GM21423 (cell line): ENCODE results near the gene SLC31A2.
"Not testable (repeated sequence)": the region's sequence is repeated elsewhere in the genome, so short reads cannot be mapped to it uniquely, and the experiment has no call there.

Experiments
- ATAC-seq: cut with Tn5 transposase; IDR thresholded peaks from one replicate; pipeline ENCODE4 v1.9.1; 2021; ENCODE audit warnings: mild to moderate bottlenecking, moderate library complexity; ENCODE audit not compliant: unreplicated experiment

SLC31A2 gene

DNA sequence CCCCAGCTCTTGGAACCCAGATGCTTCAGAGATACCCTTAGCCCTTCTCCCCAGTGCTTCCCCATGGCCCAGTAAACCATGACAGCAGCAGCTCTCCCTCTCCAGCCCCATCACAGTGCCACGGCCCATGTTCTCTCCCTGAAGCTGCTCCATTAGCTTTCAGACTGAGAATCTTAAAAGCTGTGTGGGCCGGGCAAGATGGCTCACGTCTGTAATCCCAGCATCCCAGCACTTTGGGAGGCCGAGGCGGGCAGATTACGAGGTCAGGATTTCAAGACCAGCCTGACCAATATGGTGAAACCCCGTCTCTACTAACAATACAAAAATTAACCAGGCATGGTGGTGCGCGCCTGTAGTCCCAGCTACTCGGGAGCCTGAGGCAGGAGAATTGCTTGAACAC, 1.2 kb upstream of the SLC31A2 start:
- not testable (repeated sequence) for ATAC-seq

DNA sequence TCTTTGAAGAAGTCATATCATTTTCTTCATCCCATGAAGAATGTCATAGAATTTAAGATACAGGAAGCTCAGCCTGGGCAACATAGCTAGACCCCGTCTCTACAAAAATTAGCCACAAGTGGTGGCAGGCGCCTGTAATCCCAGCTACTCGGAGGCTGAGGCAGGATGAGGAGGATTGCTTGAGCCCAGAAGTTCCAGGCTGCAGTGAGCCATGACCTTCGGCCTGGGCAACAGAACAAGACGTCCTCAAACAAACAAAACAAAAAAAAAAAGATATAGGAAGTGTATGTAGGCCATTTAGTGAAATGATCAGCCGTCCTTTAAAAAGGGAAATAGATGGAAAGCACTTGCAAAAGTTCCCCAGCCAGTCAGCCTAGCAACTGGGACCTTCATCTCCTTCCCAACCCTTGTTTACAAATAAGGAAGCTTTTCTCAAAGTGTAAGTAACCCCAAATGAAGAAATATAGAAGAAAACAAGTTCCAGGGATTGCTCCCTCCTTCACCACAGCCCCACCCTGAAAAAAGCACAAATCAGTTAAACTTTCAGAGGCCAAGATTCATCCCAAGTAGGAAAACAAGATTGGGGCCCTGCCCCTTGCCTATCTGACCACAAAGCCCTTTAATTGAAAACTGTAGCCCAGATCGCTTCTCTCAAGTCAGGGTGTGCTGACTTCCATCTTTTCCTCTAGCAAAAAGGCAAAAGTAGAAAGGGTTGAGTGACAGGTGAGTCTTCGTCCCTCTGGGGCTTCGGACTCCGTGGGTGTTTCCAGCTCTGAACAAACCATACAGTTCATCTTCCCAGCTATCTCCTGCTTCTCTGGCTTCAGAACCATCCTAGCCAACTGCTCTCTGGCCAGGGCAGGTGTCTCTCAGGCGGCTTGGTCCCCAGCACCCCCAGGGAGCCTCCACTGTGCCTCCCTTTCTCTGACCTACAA, 1.2 kb downstream of the SLC31A2 start:
- ATAC-seq: no peak

DNA sequence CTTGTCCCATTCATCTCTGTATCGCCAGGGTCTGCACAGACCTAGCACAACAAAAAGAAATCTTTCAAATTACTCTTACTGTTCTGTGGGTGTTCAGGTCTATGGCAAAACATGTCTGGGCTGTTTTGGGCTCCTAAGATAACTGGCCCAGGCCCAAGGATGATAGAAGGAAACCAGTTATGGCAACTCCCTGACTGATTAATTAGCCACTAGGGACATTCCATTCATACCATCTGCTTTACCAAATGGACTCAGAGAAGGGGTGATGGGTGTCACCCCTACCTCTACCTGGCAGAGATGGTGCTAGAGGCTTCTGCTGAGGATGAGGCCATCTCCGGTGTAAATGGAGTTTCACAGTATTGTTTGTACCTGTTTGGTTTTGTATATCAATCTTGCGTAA, 1.9 kb downstream of the SLC31A2 start:
- no peak for ATAC-seq

GRCh38 chr9:113153599-113153998, 2.8 kb downstream of the SLC31A2 start:
- no peak for ATAC-seq

DNA sequence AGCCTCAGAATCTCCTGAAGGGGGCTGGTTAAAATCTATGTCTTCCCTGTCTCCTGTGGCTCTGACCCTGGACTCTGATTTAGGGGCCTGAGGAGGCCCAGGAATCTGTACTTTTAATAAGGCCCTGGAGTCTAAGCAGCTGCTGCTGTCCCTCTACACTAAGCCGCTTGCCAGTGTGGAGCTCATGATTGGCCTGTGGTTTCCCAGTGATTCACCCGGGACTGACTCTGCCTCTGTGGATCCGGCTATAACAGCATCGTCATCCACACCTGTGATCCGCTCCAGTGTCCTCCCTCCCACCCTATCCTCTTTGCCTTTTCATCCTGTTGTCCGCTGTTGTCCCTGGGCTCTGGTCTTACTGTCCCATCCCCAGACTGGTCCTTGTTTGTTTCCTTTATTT, 3.7 kb downstream of the SLC31A2 start:
- ATAC-seq: no peak

GRCh38 chr9:113154946-113155345, 4.1 kb downstream of the SLC31A2 start:
- ATAC-seq: no peak

GRCh38 chr9:113155911-113156588, 5.2 kb downstream of the SLC31A2 start:
- ATAC-seq: no peak

- no peak for ATAC-seq
These were observed 6.1 kb downstream of the SLC31A2 start for GRCh38 chr9:113156880-113157279.

- no peak for ATAC-seq
These were observed 7.6 kb downstream of the SLC31A2 start for GRCh38 chr9:113158446-113158845.

- no peak for ATAC-seq
These were observed 9.8 kb downstream of the SLC31A2 start for GRCh38 chr9:113160571-113160970.

DNA sequence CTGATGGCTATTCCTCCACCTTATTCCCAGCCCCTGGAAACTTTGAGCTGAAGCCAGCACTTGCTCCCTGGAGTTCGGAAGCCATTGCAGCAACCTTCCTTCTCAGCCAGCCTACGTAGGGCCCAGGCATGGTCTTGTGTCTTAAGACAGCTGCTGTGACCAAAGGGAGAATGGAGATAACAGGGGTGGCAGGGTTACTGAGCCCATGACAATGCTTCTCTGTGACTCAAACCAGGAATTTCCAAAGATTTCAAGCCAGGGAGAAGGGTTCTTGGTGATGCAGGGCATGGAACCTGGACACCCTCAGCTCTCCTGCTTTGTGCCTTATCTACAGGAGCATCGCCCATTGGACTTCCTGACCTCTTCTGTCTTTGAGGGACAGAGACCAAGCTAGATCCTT, 12.2 kb downstream of the SLC31A2 start:
- no peak for ATAC-seq

DNA sequence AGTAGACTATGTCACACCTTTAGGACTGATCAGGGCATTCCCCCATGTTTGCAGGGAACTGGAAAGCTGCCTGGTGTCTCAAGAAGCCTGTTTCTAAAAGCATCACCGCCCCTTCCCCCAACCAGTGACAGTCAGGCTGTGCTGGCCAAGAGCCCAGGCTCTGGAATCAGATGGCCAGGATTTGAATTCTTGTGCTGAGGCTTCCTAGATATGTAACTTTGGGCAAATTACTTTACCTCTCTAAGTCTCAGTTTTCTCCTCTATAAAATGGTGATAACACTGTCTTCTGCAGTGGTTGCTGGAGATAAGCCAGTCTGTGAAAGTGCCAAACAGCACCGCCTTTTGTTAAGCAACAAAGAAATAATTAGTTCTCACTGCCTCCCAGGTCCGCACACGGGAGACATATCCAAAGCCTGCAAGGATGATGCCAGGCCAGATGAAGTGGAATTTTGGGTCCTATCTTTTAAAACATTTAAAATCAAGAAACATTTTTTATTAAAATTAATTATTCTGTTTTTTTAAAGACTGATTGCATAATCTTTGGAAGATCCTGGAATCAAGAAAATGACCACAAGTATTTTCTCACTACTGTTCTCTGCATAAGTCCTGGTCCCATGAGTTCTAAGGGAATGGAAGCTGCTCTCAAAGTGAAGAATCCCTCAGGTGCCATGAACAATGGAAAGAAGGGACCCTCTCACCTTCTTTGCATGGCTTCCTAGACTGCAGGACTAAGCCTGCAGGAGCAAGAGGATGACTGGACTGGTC, 13.9 kb downstream of the SLC31A2 start:
- no peak for ATAC-seq

- no peak for ATAC-seq
These were observed 15.2 kb downstream of the SLC31A2 start for GRCh38 chr9:113166039-113166438.

GRCh38 chr9:113168809-113169208, 18.0 kb downstream of the SLC31A2 start:
- no peak for ATAC-seq

DNA sequence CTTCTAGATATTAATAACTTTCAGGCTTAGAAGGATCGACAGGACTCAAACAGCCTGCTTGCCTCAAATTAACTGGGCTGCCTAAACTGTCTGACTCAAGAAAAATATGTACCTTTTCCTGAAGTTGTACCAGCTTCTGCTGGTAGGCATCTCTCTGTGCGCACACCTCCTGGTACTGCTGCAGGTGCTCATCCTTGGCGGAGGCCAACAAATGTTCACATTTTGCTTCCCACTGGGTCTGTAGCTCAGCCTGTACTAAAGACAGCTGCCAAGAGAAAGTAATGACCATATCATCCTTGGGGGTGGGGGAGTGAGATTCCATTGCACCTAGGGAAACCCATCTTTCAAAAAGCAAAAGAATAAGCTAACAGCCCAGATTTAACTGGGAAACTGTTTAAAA, 22.5 kb downstream of the SLC31A2 start:
- ATAC-seq: no peak

- ATAC-seq: no peak
These were observed 26.0 kb downstream of the SLC31A2 start for GRCh38 chr9:113176803-113177202.

GRCh38 chr9:113177251-113177650, 26.4 kb downstream of the SLC31A2 start:
- ATAC-seq: no peak

GRCh38 chr9:113178087-113178486, 27.3 kb downstream of the SLC31A2 start:
- no peak for ATAC-seq

GRCh38 chr9:113179839-113180238, 29.0 kb downstream of the SLC31A2 start:
- no peak for ATAC-seq

DNA sequence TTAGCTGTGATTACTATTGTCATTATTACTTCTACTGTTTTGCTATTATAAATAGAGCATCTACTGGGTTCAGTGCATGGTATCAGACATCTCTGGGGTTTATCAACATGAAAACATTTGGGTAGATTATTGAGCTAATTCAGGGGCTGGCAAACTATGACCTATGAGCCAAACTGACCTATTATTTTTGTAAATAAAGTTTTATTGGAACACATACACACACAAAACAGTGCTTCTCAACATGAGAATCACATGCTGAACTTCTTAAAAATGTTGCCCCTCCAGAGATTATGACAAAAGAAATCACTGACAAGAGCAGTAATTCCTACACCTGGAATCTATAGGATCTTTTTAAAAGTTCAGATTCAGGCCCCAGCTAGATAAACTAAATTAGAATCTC, 30.4 kb downstream of the SLC31A2 start:
- no peak for ATAC-seq

DNA sequence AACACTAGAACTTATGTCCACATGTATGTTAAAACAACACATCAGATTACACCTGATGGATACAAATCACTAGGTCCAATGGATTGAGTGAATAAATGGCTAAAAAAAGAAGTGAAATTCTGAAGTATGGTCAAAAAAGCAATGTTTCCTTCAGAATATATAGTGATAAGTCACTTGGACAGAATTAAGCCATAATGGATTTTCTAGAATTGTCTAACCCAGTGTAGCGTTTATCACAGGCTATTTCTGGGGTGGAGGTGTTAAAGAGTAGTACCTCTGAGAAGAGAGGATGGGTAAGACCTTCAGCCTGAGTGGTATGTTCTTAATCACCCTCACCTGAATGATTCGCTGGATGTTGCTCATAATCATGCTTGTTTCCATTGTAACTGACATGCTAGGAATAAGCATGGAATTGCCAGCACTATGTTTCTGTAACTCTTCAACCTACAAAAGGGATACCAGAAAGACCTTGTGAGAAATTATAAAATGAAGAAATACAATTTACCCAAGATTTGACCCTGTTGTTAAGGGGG, 33.2 kb downstream of the SLC31A2 start:
- no peak for ATAC-seq
